Right renal pelvis (tissue), 4 donors: ENCODE results near the gene ZFYVE28. TPM values are rescaled to one million over a fixed set of nuclear protein-coding genes. Genes with fewer than 3 reads are reported as not detected.
"Not testable (repeated sequence)": the region's sequence is repeated elsewhere in the genome, so short reads cannot be mapped to it uniquely, and the experiment has no call there.

Experiments
- DNase-seq, 4 donors: peaks; one replicate each; pipeline ENCODE4 v3.0.0-alpha.2; 2013; ENCODE audit warnings: low read depth in 4 of 4, low spot score in 3 of 4, missing footprints in 1 of 4
- polyA plus RNA-seq, 4 donors: library from polyadenylated mRNA; unstranded; fragments of 120-200 nt; gene quantifications; one replicate each; pipeline ENCODE4 v1.2.1, GENCODE V29; 2013; ENCODE audit not compliant: insufficient read length in 4 of 4

The ZFYVE28 gene
- polyA plus RNA-seq, 4 donors = 1.9 to 3.0 (median 2.5) TPM

GRCh38 chr4:2241410-2242353 lies 176.8 kb downstream of the ZFYVE28 start, which contains the start of the genes HAUS3 and POLN:
Gene HAUS3, minus strand, starts transcription at chr4:2242121. Its CDS starts 1,175 bp downstream, at chr4:2240946.
Gene POLN, minus strand, starts transcription at chr4:2242121. Its CDS starts 12,890 bp downstream, at chr4:2229231.
- peak; percentile 94 to 98 (median 96) for DNase-seq

- DNase-seq = no peak
Observed at GRCh38 chr4:2241003-2241402, 177.4 kb downstream of the ZFYVE28 start.

GRCh38 chr4:2236944-2237666 lies 181.3 kb downstream of the ZFYVE28 start:
- no peak for DNase-seq

GRCh38 chr4:2231082-2231481 lies 187.4 kb downstream of the ZFYVE28 start:
- DNase-seq = no peak

- DNase-seq = no peak
Observed at GRCh38 chr4:2226261-2226660, 192.2 kb downstream of the ZFYVE28 start.

GRCh38 chr4:2222838-2223237 lies 195.6 kb downstream of the ZFYVE28 start:
- no peak for DNase-seq

GRCh38 chr4:2221378-2221777 lies 197.1 kb downstream of the ZFYVE28 start:
- DNase-seq = not testable (repeated sequence)

GRCh38 chr4:2220016-2220630 lies 198.3 kb downstream of the ZFYVE28 start:
- peak; percentile 41 to 59 (median 48) for DNase-seq

Other genes starting within 250 kb of the ZFYVE28 start
- 10 to 100 TPM; 18.7 to 23.1 (median 22.4) TPM for gene HAUS3, start 176.5 kb downstream of the ZFYVE28 start, polyA plus RNA-seq
- gene POLN, start 176.5 kb downstream of the ZFYVE28 start, polyA plus RNA-seq = 1 to 10 TPM; 2.4 to 3.5 (median 3.0) TPM
- gene MXD4, start 156.5 kb downstream of the ZFYVE28 start, polyA plus RNA-seq = 10 to 100 TPM; 59.8 to 69.4 (median 62.4) TPM
- under 1 TPM; 0.50 to 0.76 (median 0.63) TPM for gene CFAP99, start 310 bp upstream of the ZFYVE28 start, polyA plus RNA-seq
- 10 to 100 TPM; 66.4 to 71.2 (median 67.1) TPM for gene RNF4, start 50.5 kb upstream of the ZFYVE28 start, polyA plus RNA-seq
- 10 to 100 TPM; 24.0 to 28.8 (median 26.8) TPM for gene FAM193A, start 118.0 kb upstream of the ZFYVE28 start, polyA plus RNA-seq